HG02798 (cell line): ENCODE results near the gene SVOP.
"Not testable (repeated sequence)": the region's sequence is repeated elsewhere in the genome, so short reads cannot be mapped to it uniquely, and the experiment has no call there.

Experiments used
- ATAC-seq: cut with Tn5 transposase; IDR thresholded peaks from one replicate; pipeline ENCODE4 v1.9.1; 2021; ENCODE audit warnings: mild to moderate bottlenecking; ENCODE audit not compliant: unreplicated experiment, poor library complexity

The SVOP gene

GRCh38 chr12:109033239-109034196 lies 12.7 kb upstream of the SVOP start:
- no peak for ATAC-seq

GRCh38 chr12:109029411-109029810 lies 8.5 kb upstream of the SVOP start:
- no peak for ATAC-seq

GRCh38 chr12:109028624-109029023 lies 7.8 kb upstream of the SVOP start:
- not testable (repeated sequence) for ATAC-seq

GRCh38 chr12:109027767-109028166 lies 6.9 kb upstream of the SVOP start:
- no peak for ATAC-seq

- ATAC-seq: no peak
Observed at GRCh38 chr12:109020146-109020795, 597 bp downstream of the SVOP start.

GRCh38 chr12:109018296-109018695 lies 2.6 kb downstream of the SVOP start:
- no peak for ATAC-seq

- ATAC-seq: no peak
Observed at GRCh38 chr12:109016978-109017377, 3.9 kb downstream of the SVOP start.

GRCh38 chr12:109016016-109016415 lies 4.9 kb downstream of the SVOP start:
- no peak for ATAC-seq

GRCh38 chr12:109014984-109015765 lies 5.7 kb downstream of the SVOP start:
- ATAC-seq: no peak

- no peak for ATAC-seq
Observed at GRCh38 chr12:109010259-109010658, 10.6 kb downstream of the SVOP start.

GRCh38 chr12:109009766-109010165 lies 11.1 kb downstream of the SVOP start:
- no peak for ATAC-seq

- ATAC-seq: no peak
Observed at GRCh38 chr12:109004017-109004416, 16.9 kb downstream of the SVOP start.

GRCh38 chr12:108996320-108996719 lies 24.5 kb downstream of the SVOP start:
- ATAC-seq: no peak

GRCh38 chr12:108995370-108995992 lies 25.4 kb downstream of the SVOP start:
- no peak for ATAC-seq

GRCh38 chr12:108990103-108990502 lies 30.8 kb downstream of the SVOP start:
- ATAC-seq: not testable (repeated sequence)

- no peak for ATAC-seq
Observed at GRCh38 chr12:108989376-108989775, 31.5 kb downstream of the SVOP start.

GRCh38 chr12:108985750-108986149 lies 35.1 kb downstream of the SVOP start:
- ATAC-seq: no peak

- no peak for ATAC-seq
Observed at GRCh38 chr12:108983227-108983626, 37.6 kb downstream of the SVOP start.

- no peak for ATAC-seq
Observed at GRCh38 chr12:108982621-108983219, 38.1 kb downstream of the SVOP start.

GRCh38 chr12:108981835-108982234 lies 39.0 kb downstream of the SVOP start:
- no peak for ATAC-seq
